ELR (cell line): ENCODE measurements around the gene KCNJ6.
A peak's percentile ranks its signal among the peaks of the same experiment; 100 is the strongest.
"Not testable (repeated sequence)": the region's sequence is repeated elsewhere in the genome, so short reads cannot be mapped to it uniquely, and the experiment has no call there.

Source experiments
- DNase-seq: peaks from one replicate; pipeline ENCODE4 v3.0.0-alpha.2; 2015; ENCODE audit warnings: low read depth

Gene KCNJ6

GRCh38 chr21:37732927-37733326 lies 183.3 kb downstream of the KCNJ6 start:
- DNase-seq = no peak

GRCh38 chr21:37724201-37724600 lies 192.1 kb downstream of the KCNJ6 start:
- DNase-seq = no peak

GRCh38 chr21:37717534-37717933 lies 198.7 kb downstream of the KCNJ6 start:
- DNase-seq = no peak

GRCh38 chr21:37712569-37712934 lies 203.7 kb downstream of the KCNJ6 start:
- DNase-seq = not testable (repeated sequence)

GRCh38 chr21:37711836-37712568 lies 204.3 kb downstream of the KCNJ6 start:
- peak; percentile 79 for DNase-seq

- no peak for DNase-seq
Observed at GRCh38 chr21:37711286-37711829, 204.9 kb downstream of the KCNJ6 start.

GRCh38 chr21:37710546-37711285 lies 205.5 kb downstream of the KCNJ6 start:
- DNase-seq = peak; percentile 45

- DNase-seq = no peak
Observed at GRCh38 chr21:37704751-37705150, 211.5 kb downstream of the KCNJ6 start.

GRCh38 chr21:37702241-37702640 lies 214.0 kb downstream of the KCNJ6 start:
- no peak for DNase-seq

GRCh38 chr21:37700641-37701202 lies 215.5 kb downstream of the KCNJ6 start:
- DNase-seq = peak; percentile 82

GRCh38 chr21:37699024-37699775 lies 217.1 kb downstream of the KCNJ6 start:
- DNase-seq = no peak

GRCh38 chr21:37696936-37697335 lies 219.3 kb downstream of the KCNJ6 start:
- no peak for DNase-seq

- DNase-seq = no peak
Observed at GRCh38 chr21:37695111-37695510, 221.1 kb downstream of the KCNJ6 start.

GRCh38 chr21:37688952-37689659 lies 227.2 kb downstream of the KCNJ6 start:
- no peak for DNase-seq

GRCh38 chr21:37686991-37687810 lies 229.1 kb downstream of the KCNJ6 start:
- peak; percentile 14 for DNase-seq

GRCh38 chr21:37684547-37684946 lies 231.7 kb downstream of the KCNJ6 start:
- DNase-seq = no peak

- DNase-seq = no peak
Observed at GRCh38 chr21:37684115-37684493, 232.2 kb downstream of the KCNJ6 start.

- no peak for DNase-seq
Observed at GRCh38 chr21:37683396-37684114, 232.7 kb downstream of the KCNJ6 start.

GRCh38 chr21:37682966-37683365 lies 233.3 kb downstream of the KCNJ6 start:
- no peak for DNase-seq

GRCh38 chr21:37677006-37677405 lies 239.3 kb downstream of the KCNJ6 start:
- no peak for DNase-seq
